GM12875 (cell line): ENCODE measurements around the gene TMEM156.
"Not testable (repeated sequence)": the region's sequence is repeated elsewhere in the genome, so short reads cannot be mapped to it uniquely, and the experiment has no call there.

Experiments
- H3K4me3 ChIP-seq: one replicate; pipeline ENCODE4 v1.5.1; 2011; ENCODE audit warnings: low read depth, low read length, control low read depth
- CTCF ChIP-seq: IDR thresholded peaks from 2 replicates; pipeline ENCODE4 v1.5.1; 2011; ENCODE audit warnings: low read depth, mild to moderate bottlenecking, control low read depth, inconsistent platforms, low read length, moderate library complexity, borderline replicate concordance; ENCODE audit not compliant: insufficient read depth

Gene TMEM156

GRCh38 chr4:38950734-38951133 is 81.5 kb downstream of the TMEM156 start:
- no peak for TF ChIP-seq CTCF
- no peak overlapping the region for H3K4me3 ChIP-seq

GRCh38 chr4:38950159-38950558 is 82.0 kb downstream of the TMEM156 start:
- TF ChIP-seq CTCF, result no peak

GRCh38 chr4:38949411-38950051 is 82.7 kb downstream of the TMEM156 start:
- no peak overlapping the region for H3K4me3 ChIP-seq
- TF ChIP-seq CTCF, result no peak

More at GRCh38 chr4:38950159-38950558, 82.0 kb downstream of the TMEM156 start:
- H3K4me3 ChIP-seq, result no peak overlapping the region

- TF ChIP-seq CTCF, result no peak
These were observed 83.7 kb downstream of the TMEM156 start for GRCh38 chr4:38948551-38948950.

GRCh38 chr4:38946919-38947318 is 85.3 kb downstream of the TMEM156 start:
- no peak overlapping the region for H3K4me3 ChIP-seq
- no peak for TF ChIP-seq CTCF

More at GRCh38 chr4:38948551-38948950, 83.7 kb downstream of the TMEM156 start:
- no peak overlapping the region for H3K4me3 ChIP-seq

- no peak for TF ChIP-seq CTCF
These were observed 87.8 kb downstream of the TMEM156 start for GRCh38 chr4:38944440-38944839.

GRCh38 chr4:38943343-38943742 is 88.9 kb downstream of the TMEM156 start:
- TF ChIP-seq CTCF, result no peak
- H3K4me3 ChIP-seq, result no peak overlapping the region

More at GRCh38 chr4:38944440-38944839, 87.8 kb downstream of the TMEM156 start:
- no peak overlapping the region for H3K4me3 ChIP-seq

GRCh38 chr4:38941906-38942305 is 90.3 kb downstream of the TMEM156 start:
- H3K4me3 ChIP-seq, result not testable (repeated sequence)
